GM18951 (cell line): ENCODE results near the gene PATJ.

Experiments used
- POLR2A ChIP-seq: IDR thresholded peaks from 4 replicates; pipeline ENCODE4 v1.6.1; 2011; ENCODE audit warnings: mild to moderate bottlenecking; ENCODE audit not compliant: insufficient read length, insufficient read depth; ENCODE audit errors: extremely low read depth
- in situ Hi-C: fragments of 300-500 bp; cut with MboI; formaldehyde crosslinking; loops from one replicate; pipeline ENCODE4 v1.12.0; 2022; ENCODE audit warnings: low sequenced_read_pairs, mixed read lengths, inconsistent platforms; ENCODE audit not compliant: unreplicated experiment

Gene PATJ

GRCh38 chr1:61732726-61733125 is 9.6 kb upstream of the PATJ start:
- no peak for TF ChIP-seq POLR2A
- in situ Hi-C loops, result no loop called here

- in situ Hi-C loops, result no loop called here
- no peak for TF ChIP-seq POLR2A
Measured at GRCh38 chr1:61740751-61741700, 1.3 kb upstream of the PATJ start.

GRCh38 chr1:61742620-61743430 is 545 bp downstream of the PATJ start:
- in situ Hi-C loops, result no loop called here
- TF ChIP-seq POLR2A, result no peak

- in situ Hi-C loops, result no loop called here
- no peak for TF ChIP-seq POLR2A
Measured at GRCh38 chr1:61743431-61743705, 1.1 kb downstream of the PATJ start.

GRCh38 chr1:61743716-61744580 is 1.7 kb downstream of the PATJ start:
- TF ChIP-seq POLR2A, result no peak
- in situ Hi-C loops, result no loop called here

- in situ Hi-C loops, result no loop called here
- TF ChIP-seq POLR2A, result no peak
Measured at GRCh38 chr1:61746813-61747212, 4.5 kb downstream of the PATJ start.

- TF ChIP-seq POLR2A, result no peak
- in situ Hi-C loops, result no loop called here
Measured at GRCh38 chr1:61748566-61748965, 6.3 kb downstream of the PATJ start.

GRCh38 chr1:61749574-61749973 is 7.3 kb downstream of the PATJ start:
- TF ChIP-seq POLR2A, result no peak
- in situ Hi-C loops, result no loop called here

GRCh38 chr1:61752921-61753389 is 10.7 kb downstream of the PATJ start:
- in situ Hi-C loops, result no loop called here
- no peak for TF ChIP-seq POLR2A

- in situ Hi-C loops, result no loop called here
- TF ChIP-seq POLR2A, result no peak
Measured at GRCh38 chr1:61753998-61754508, 11.8 kb downstream of the PATJ start.

GRCh38 chr1:61754545-61754944 is 12.3 kb downstream of the PATJ start:
- in situ Hi-C loops, result no loop called here
- TF ChIP-seq POLR2A, result no peak

- in situ Hi-C loops, result no loop called here
- TF ChIP-seq POLR2A, result no peak
Measured at GRCh38 chr1:61756773-61757172, 14.5 kb downstream of the PATJ start.

- in situ Hi-C loops, result no loop called here
- TF ChIP-seq POLR2A, result no peak
Measured at GRCh38 chr1:61757950-61758349, 15.7 kb downstream of the PATJ start.
